K562 (cell line): Measurements from ENCODE around the gene YBX1. TPM values are rescaled to one million over a fixed set of nuclear protein-coding genes. Genes with fewer than 3 reads are reported as not detected.

ENCODE experiments used
- ARID2 ChIP-seq: fragments of 450-650 bp; IDR thresholded peaks from 2 replicates; pipeline ENCODE4 v1.6.1; 2017; ENCODE audit warnings: antibody characterized with exemption, mild to moderate bottlenecking
- ARID4B ChIP-seq: sonication (generic); formaldehyde crosslinking; IDR thresholded peaks from 2 replicates; pipeline ENCODE4 v1.8.0; 2022; ENCODE audit warnings: mild to moderate bottlenecking, missing genetic modification reagents
- CBFA2T2 ChIP-seq: fragments of 450-650 bp; conservative IDR thresholded peaks from 2 replicates; pipeline ENCODE4 v1.6.1; 2017; ENCODE audit warnings: mild to moderate bottlenecking
- CBFB ChIP-seq: sonication (generic); formaldehyde crosslinking; IDR thresholded peaks from 2 replicates; pipeline ENCODE4 v1.4.0; 2020; ENCODE audit warnings: mild to moderate bottlenecking, missing genetic modification reagents
- CHD2 ChIP-seq: IDR thresholded peaks from 2 replicates; pipeline ENCODE4 v1.6.1; 2011; ENCODE audit warnings: low read depth, low read length
- ELF4 ChIP-seq: fragments of 450-650 bp; formaldehyde crosslinking; IDR thresholded peaks from 2 replicates; pipeline ENCODE4 v1.4.0; 2022; ENCODE audit warnings: missing genetic modification characterization
- ETV1 ChIP-seq: fragments of 450-650 bp; conservative IDR thresholded peaks from 2 replicates; pipeline ENCODE4 v1.6.1; 2016; ENCODE audit warnings: missing genetic modification characterization, control low read depth, low read depth, missing compliant biosample characterization
- LCOR ChIP-seq: sonication (generic); formaldehyde crosslinking; IDR thresholded peaks from 2 replicates; pipeline ENCODE4 v1.8.0; 2022; ENCODE audit warnings: mild to moderate bottlenecking, missing genetic modification reagents
- NFRKB ChIP-seq: fragments of 450-650 bp; IDR thresholded peaks from 2 replicates; pipeline ENCODE4 v1.6.1; 2016; ENCODE audit warnings: low read depth
- SIN3A ChIP-seq, 2 experiments: fragments of 150-350 bp in 1 of 2; IDR thresholded peaks; 2 replicates each; pipeline ENCODE4 v1.6.1; 2011 to 2016; ENCODE audit warnings: borderline replicate concordance in 2 of 2, low read depth in 2 of 2, low read length in 2 of 2, mild to moderate bottlenecking in 2 of 2, moderate library complexity in 2 of 2; ENCODE audit not compliant: control insufficient read depth in 1 of 2
- SOX6 ChIP-seq: fragments of 450-650 bp; IDR thresholded peaks from 2 replicates; pipeline ENCODE4 v1.6.1; 2014; ENCODE audit warnings: mild to moderate bottlenecking
- STAT5B ChIP-seq: fragments of 250-450 bp; sonication (Bioruptor Pico); IDR thresholded peaks from 2 replicates; pipeline ENCODE4 v1.8.0; 2021; ENCODE audit warnings: mild to moderate bottlenecking, inconsistent platforms
- YY1 ChIP-seq, 3 experiments: IDR thresholded peaks; 2 replicates each; pipeline ENCODE4 v1.6.1; 2011; ENCODE audit warnings: low read length in 2 of 3, mild to moderate bottlenecking in 2 of 3, moderate library complexity in 2 of 3, borderline replicate concordance in 1 of 3, control low read depth in 1 of 3, low read depth in 1 of 3; ENCODE audit not compliant: insufficient read depth in 3 of 3, insufficient replicate concordance in 2 of 3, control insufficient read depth in 1 of 3, insufficient read length in 1 of 3; ENCODE audit errors: extremely low read depth in 1 of 3
- ZBTB49 ChIP-seq: sonication (generic); formaldehyde crosslinking; IDR thresholded peaks from 2 replicates; pipeline ENCODE4 v1.8.0; 2022; ENCODE audit warnings: missing genetic modification reagents, mild to moderate bottlenecking, borderline replicate concordance
- polyA plus RNA-seq, 8 experiments: library from polyadenylated mRNA; depleted of rRNA in 4 of 8; stranded (reverse) in 5 of 8; unstranded in 3 of 8; fragments of >200 nt; fragmentation: Nextera tagmentation in 2 of 8; fragmentation: Illumina TruSeq in 1 of 8; extraction: Ambion mirVana in 2 of 8; extraction: Trizol in 1 of 8; gene quantifications; 2 replicates each; pipeline versions ENCODE4 v1.2.1 to v1.2.3, GENCODE V29; 2011 to 2014; ENCODE audit warnings: inconsistent platforms in 1 of 8, missing spikeins in 1 of 8
- total RNA-seq, 7 experiments: library from RNA; depleted of rRNA in 6 of 7; stranded (reverse); fragments of >200 nt in 6 of 7; fragmentation: Illumina TruSeq in 2 of 7; extraction: Trizol in 2 of 7; gene quantifications; 2 replicates each; pipeline versions ENCODE4 v1.2.1 to v1.2.3, GENCODE V29; 2011 to 2021; ENCODE audit warnings: low replicate concordance in 1 of 7
- TF ChIP-seq, protein P1 (sequence below): fragments of 200-800 bp; sonication (Bioruptor generic); IDR thresholded peaks from 2 replicates; pipeline ENCODE4 v1.6.1; 2017; ENCODE audit warnings: missing genetic modification characterization, missing compliant biosample characterization
- TF ChIP-seq, protein P2 (sequence below), 2 experiments: fragments of 450-650 bp; IDR thresholded peaks; 2 replicates each; pipeline ENCODE4 v1.6.1; 2016

Gene YBX1
- total and polyA plus RNA-seq, 9 of the 15 experiments (the other 6 are each of a cell fraction or from before 2014, with no cell fraction given): 363 to 1,955 (median 1,216) TPM

GRCh38 chr1:42680921-42681683 is 1.1 kb upstream of the YBX1 start (continued):
- TF ChIP-seq YY1 (IDR thresholded peaks at IDR 0.05; ENCODE audit: borderline replicate concordance in 1 of 3, control insufficient read depth in 1 of 3, extremely low read depth in 1 of 3, insufficient read depth in 3 of 3, insufficient read length in 1 of 3, insufficient replicate concordance in 2 of 3, low read depth in 1 of 3, low read length in 2 of 3) (peak; percentile 41 to 86 (median 48)), STAT5B (CRISPR knock-in tag) (no peak), ARID2 (0 out of 2 replicates have a peak, but pooled peaks have one; percentile 6), ETV1 (tag) (no peak), SOX6 (no peak), NFRKB (peak; percentile 62), ARID4B (0 out of 2 replicates have a peak, but pooled peaks have one; percentile 34), ZBTB49 (CRISPR knock-in tag) (0 out of 2 replicates have a peak, but pooled peaks have one; percentile 10), CBFB (no peak), CBFA2T2 (0 out of 2 replicates have a peak, but pooled peaks have one; percentile 10), ELF4 (0 out of 2 replicates have a peak, but pooled peaks have one; percentile 8), CHD2 (0 out of 2 replicates have a peak, but pooled peaks have one; percentile 6), LCOR (CRISPR knock-in tag) (peak; percentile 58; the same call in 1 of the 2 replicates), SIN3A (IDR thresholded peaks at IDR 0.05; ENCODE audit: borderline replicate concordance in 2 of 2, control insufficient read depth in 1 of 2, low read depth in 2 of 2, low read length in 2 of 2) (peak in 1 of 2 experiments; percentile 39; a peak in 1 of 4 replicates)
- TF ChIP-seq, protein P1, sequence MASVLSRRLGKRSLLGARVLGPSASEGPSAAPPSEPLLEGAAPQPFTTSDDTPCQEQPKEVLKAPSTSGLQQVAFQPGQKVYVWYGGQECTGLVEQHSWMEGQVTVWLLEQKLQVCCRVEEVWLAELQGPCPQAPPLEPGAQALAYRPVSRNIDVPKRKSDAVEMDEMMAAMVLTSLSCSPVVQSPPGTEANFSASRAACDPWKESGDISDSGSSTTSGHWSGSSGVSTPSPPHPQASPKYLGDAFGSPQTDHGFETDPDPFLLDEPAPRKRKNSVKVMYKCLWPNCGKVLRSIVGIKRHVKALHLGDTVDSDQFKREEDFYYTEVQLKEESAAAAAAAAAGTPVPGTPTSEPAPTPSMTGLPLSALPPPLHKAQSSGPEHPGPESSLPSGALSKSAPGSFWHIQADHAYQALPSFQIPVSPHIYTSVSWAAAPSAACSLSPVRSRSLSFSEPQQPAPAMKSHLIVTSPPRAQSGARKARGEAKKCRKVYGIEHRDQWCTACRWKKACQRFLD (CRISPR knock-in tag): peak; percentile 59; the same call in 1 of the 2 replicates
- TF ChIP-seq, protein P2, sequence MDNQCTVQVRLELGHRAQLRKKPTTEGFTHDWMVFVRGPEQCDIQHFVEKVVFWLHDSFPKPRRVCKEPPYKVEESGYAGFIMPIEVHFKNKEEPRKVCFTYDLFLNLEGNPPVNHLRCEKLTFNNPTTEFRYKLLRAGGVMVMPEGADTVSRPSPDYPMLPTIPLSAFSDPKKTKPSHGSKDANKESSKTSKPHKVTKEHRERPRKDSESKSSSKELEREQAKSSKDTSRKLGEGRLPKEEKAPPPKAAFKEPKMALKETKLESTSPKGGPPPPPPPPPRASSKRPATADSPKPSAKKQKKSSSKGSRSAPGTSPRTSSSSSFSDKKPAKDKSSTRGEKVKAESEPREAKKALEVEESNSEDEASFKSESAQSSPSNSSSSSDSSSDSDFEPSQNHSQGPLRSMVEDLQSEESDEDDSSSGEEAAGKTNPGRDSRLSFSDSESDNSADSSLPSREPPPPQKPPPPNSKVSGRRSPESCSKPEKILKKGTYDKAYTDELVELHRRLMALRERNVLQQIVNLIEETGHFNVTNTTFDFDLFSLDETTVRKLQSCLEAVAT (IDR thresholded peaks at IDR 0.05): peak in 1 of 2 experiments; percentile 22; a peak in 1 of 4 replicates
